Limb (tissue), 2 donors: ENCODE data around the gene MYO3A.
"Not testable (repeated sequence)": the region's sequence is repeated elsewhere in the genome, so short reads cannot be mapped to it uniquely, and the experiment has no call there.

Experiments used
- DNase-seq, 2 donors: peaks; one replicate each; pipeline ENCODE4 v3.0.0-alpha.2; 2016; ENCODE audit errors: extremely low spot score in 2 of 2

Gene MYO3A

GRCh38 chr10:25974897-25975459 lies 40.9 kb downstream of the MYO3A start:
- no peak for DNase-seq

GRCh38 chr10:25978771-25979170 lies 44.7 kb downstream of the MYO3A start:
- DNase-seq, result no peak

GRCh38 chr10:25982107-25982506 lies 48.1 kb downstream of the MYO3A start:
- no peak for DNase-seq

GRCh38 chr10:25988583-25988982 lies 54.6 kb downstream of the MYO3A start:
- no peak for DNase-seq

GRCh38 chr10:25989951-25990350 lies 55.9 kb downstream of the MYO3A start:
- DNase-seq, result no peak

GRCh38 chr10:25999295-25999981 lies 65.4 kb downstream of the MYO3A start:
- no peak for DNase-seq

GRCh38 chr10:26000971-26001370 lies 66.9 kb downstream of the MYO3A start:
- no peak for DNase-seq

- DNase-seq, result not testable (repeated sequence)
Measured at GRCh38 chr10:26002466-26002865, 68.4 kb downstream of the MYO3A start.

GRCh38 chr10:26015092-26015491 lies 81.1 kb downstream of the MYO3A start:
- DNase-seq, result no peak

GRCh38 chr10:26022831-26023230 lies 88.8 kb downstream of the MYO3A start:
- no peak for DNase-seq

GRCh38 chr10:26024303-26024702 lies 90.3 kb downstream of the MYO3A start:
- DNase-seq, result no peak

GRCh38 chr10:26025523-26025922 lies 91.5 kb downstream of the MYO3A start:
- no peak for DNase-seq

GRCh38 chr10:26029858-26030257 lies 95.8 kb downstream of the MYO3A start:
- DNase-seq, result no peak

GRCh38 chr10:26031300-26031699 lies 97.3 kb downstream of the MYO3A start:
- no peak for DNase-seq

GRCh38 chr10:26043469-26043868 lies 109.4 kb downstream of the MYO3A start:
- no peak for DNase-seq

- peak; percentile 41 to 54 for DNase-seq
Measured at GRCh38 chr10:26044141-26044749, 110.2 kb downstream of the MYO3A start.

- DNase-seq, result no peak
Measured at GRCh38 chr10:26046073-26046700, 112.2 kb downstream of the MYO3A start.

GRCh38 chr10:26048756-26049155 lies 114.7 kb downstream of the MYO3A start:
- no peak for DNase-seq

GRCh38 chr10:26052326-26052725 lies 118.3 kb downstream of the MYO3A start:
- no peak for DNase-seq

- DNase-seq, result no peak
Measured at GRCh38 chr10:26057466-26057865, 123.4 kb downstream of the MYO3A start.

GRCh38 chr10:26064106-26064505 lies 130.1 kb downstream of the MYO3A start:
- DNase-seq, result no peak

- DNase-seq, result no peak
Measured at GRCh38 chr10:26067680-26068079, 133.7 kb downstream of the MYO3A start.

- DNase-seq, result not testable (repeated sequence)
Measured at GRCh38 chr10:26080971-26081370, 146.9 kb downstream of the MYO3A start.
